Esophagus squamous epithelium (tissue), 4 donors: ENCODE data around the gene PRKAB1.

Source experiments
- CTCF ChIP-seq, 6 experiments: fragments of 450-650 bp in 4 of 6; fragments of 200-600 bp in 2 of 6; sonication (generic) in 2 of 6; IDR thresholded peaks; one replicate each; pipeline ENCODE4 v1.5.1; 2016 to 2019; ENCODE audit warnings: antibody characterized with exemption in 6 of 6, mild to moderate bottlenecking in 4 of 6, moderate library complexity in 4 of 6
- POLR2A ChIP-seq, 4 donors: fragments of 450-650 bp; IDR thresholded peaks; one replicate each; pipeline ENCODE4 v1.6.1; 2017; ENCODE audit warnings: antibody characterized with exemption in 4 of 4, mild to moderate bottlenecking in 4 of 4, moderate library complexity in 3 of 4

GRCh38 chr12:119644930-119645329 is 23.0 kb upstream of the PRKAB1 start:
- no peak for TF ChIP-seq CTCF (IDR thresholded peaks at IDR 0.05)
- TF ChIP-seq POLR2A (IDR thresholded peaks at IDR 0.05), result no peak
